ENCODE results near the gene GNB1L. TPM values are rescaled to one million over a fixed set of nuclear protein-coding genes. Genes with fewer than 3 reads are reported as not detected.

The GNB1L gene
- total and polyA plus RNA-seq, 2 experiments from 2014 or later: 3.5 to 5.5 TPM

DNA sequence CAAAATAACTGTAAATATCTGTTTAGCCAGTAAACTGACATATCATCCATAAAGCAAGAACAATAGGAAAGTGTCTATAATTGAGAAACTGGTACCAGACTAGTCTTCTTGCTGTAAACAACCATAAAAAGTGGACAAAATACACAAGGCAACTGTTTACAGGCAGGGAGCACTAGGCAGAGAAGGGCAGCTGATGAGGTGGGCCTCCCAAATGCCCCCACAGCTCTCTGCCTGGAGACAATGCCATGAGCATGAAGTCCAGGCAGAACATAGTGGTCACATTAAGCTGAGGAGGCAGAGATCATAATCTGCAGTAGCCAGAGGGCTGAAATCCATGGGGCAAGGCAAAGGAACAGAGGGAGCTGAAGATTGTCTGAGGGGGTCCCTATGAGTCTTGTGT lies 63.4 kb downstream of the GNB1L start:
- Histone ChIP-seq H3K27ac (no peak overlapping the region), H3K27me3 (no peaks in the 10 kb centered on the region), H3K9me3 (ENCODE audit: low read depth) (no peaks in the 10 kb centered on the region), H3K36me3 (no peaks in the 10 kb centered on the region), H3K4me1 (ENCODE audit: low read depth) (no peaks in the 10 kb centered on the region), H3K4me3 (no peak overlapping the region)
- no peak for TF ChIP-seq CTCF (IDR thresholded peaks at IDR 0.05; ENCODE audit: low read depth, low read length)
- no peak for DNase-seq (ENCODE audit: low read depth in 1 of 2, low spot score in 1 of 2)

DNA sequence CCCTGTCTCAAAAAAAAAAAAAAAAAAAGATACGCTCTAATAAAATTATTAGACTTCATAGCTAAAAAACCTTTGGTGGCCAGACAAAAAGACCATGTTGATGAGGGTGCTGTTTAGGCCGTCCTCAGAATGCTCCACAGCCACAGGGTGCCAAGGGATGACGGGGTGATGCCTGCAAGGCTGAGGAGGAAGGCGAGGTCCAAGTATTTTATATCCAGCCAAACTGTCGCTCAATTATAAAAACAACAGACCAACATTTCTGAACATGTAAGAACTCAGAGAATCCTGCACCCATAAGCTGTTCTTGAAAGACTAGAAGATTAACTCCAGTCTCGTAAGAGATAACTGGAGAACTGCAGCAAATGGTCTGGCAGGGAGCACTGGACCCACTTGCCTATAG lies 64.8 kb downstream of the GNB1L start:
- no peaks in the 10 kb centered on the region for H3K9me3 ChIP-seq (ENCODE audit: low read depth)
- no peaks in the 10 kb centered on the region for H3K27me3 ChIP-seq
- H3K27ac ChIP-seq: no peak overlapping the region
- no peak for TF ChIP-seq CTCF (IDR thresholded peaks at IDR 0.05; ENCODE audit: low read depth, low read length)
- no peak for DNase-seq (ENCODE audit: low read depth in 1 of 2, low spot score in 1 of 2)
- H3K36me3 ChIP-seq: no peaks in the 10 kb centered on the region
- no peaks in the 10 kb centered on the region for H3K4me1 ChIP-seq (ENCODE audit: low read depth)
- H3K4me3 ChIP-seq: no peak overlapping the region

- no peak for TF ChIP-seq CTCF (IDR thresholded peaks at IDR 0.05; ENCODE audit: low read depth, low read length)
- DNase-seq (ENCODE audit: low read depth in 1 of 2, low spot score in 1 of 2): no peak
Observed at GRCh38 chr22:19789406-19789805, 65.3 kb downstream of the GNB1L start.

GRCh38 chr22:19788661-19789225 lies 65.9 kb downstream of the GNB1L start:
- Histone ChIP-seq H3K27ac (no peak overlapping the region), H3K9me3 (ENCODE audit: low read depth) (no peaks in the 10 kb centered on the region), H3K36me3 (no peaks in the 10 kb centered on the region), H3K4me3 (no peak overlapping the region), H3K4me1 (ENCODE audit: low read depth) (no peaks in the 10 kb centered on the region), H3K27me3 (no peaks in the 10 kb centered on the region)
- TF ChIP-seq CTCF (IDR thresholded peaks at IDR 0.05; ENCODE audit: low read depth, low read length): no peak
- no peak for DNase-seq (ENCODE audit: low read depth in 1 of 2, low spot score in 1 of 2)

More at GRCh38 chr22:19789406-19789805, 65.3 kb downstream of the GNB1L start:
- H3K36me3 ChIP-seq: no peaks in the 10 kb centered on the region
- no peak overlapping the region for H3K27ac ChIP-seq
- H3K9me3 ChIP-seq (ENCODE audit: low read depth): no peaks in the 10 kb centered on the region
- no peaks in the 10 kb centered on the region for H3K4me1 ChIP-seq (ENCODE audit: low read depth)
- no peaks in the 10 kb centered on the region for H3K27me3 ChIP-seq
- no peak overlapping the region for H3K4me3 ChIP-seq

GRCh38 chr22:19787849-19788141 lies 66.9 kb downstream of the GNB1L start:
- Histone ChIP-seq H3K27me3 (no peaks in the 10 kb centered on the region), H3K36me3 (no peaks in the 10 kb centered on the region), H3K27ac (no peak overlapping the region), H3K9me3 (ENCODE audit: low read depth) (no peaks in the 10 kb centered on the region), H3K4me3 (no peak overlapping the region), H3K4me1 (ENCODE audit: low read depth) (no peaks in the 10 kb centered on the region)
- DNase-seq (ENCODE audit: low read depth in 1 of 2, low spot score in 1 of 2): no peak
- no peak for TF ChIP-seq CTCF (IDR thresholded peaks at IDR 0.05; ENCODE audit: low read depth, low read length)
